HepG2 (cell line): ENCODE data around the gene C10orf90. TPM values are rescaled to one million over a fixed set of nuclear protein-coding genes. Genes with fewer than 3 reads are reported as not detected.

ENCODE experiments used
- KDM5A ChIP-seq: fragments of 200-600 bp; sonication (generic); IDR thresholded peaks from 2 replicates; pipeline ENCODE4 v1.7.0; 2018; ENCODE audit warnings: antibody characterized with exemption, mild to moderate bottlenecking, low read length, borderline replicate concordance
- NPAS2 ChIP-seq: sonication (generic); formaldehyde crosslinking; IDR thresholded peaks from 2 replicates; pipeline ENCODE4 v1.8.0; 2022; ENCODE audit warnings: mild to moderate bottlenecking, missing genetic modification reagents, borderline replicate concordance
- SMC3 ChIP-seq: IDR thresholded peaks from 2 replicates; pipeline ENCODE4 v1.6.1; 2011; ENCODE audit warnings: low read length, improper control_type of control experiment
- SOX5 ChIP-seq: IDR thresholded peaks from 2 replicates; pipeline ENCODE4 v1.6.1; 2016; ENCODE audit warnings: borderline replicate concordance
- SRSF4 ChIP-seq: fragments of 200-400 bp; formaldehyde crosslinking; IDR thresholded peaks from one replicate; pipeline ENCODE4 v1.6.1; 2018; ENCODE audit warnings: mild to moderate bottlenecking, low read depth, low read length, moderate library complexity; ENCODE audit not compliant: poor library complexity, severe bottlenecking
- polyA plus RNA-seq, 8 experiments: library from polyadenylated mRNA; depleted of rRNA in 3 of 8; stranded (reverse) in 7 of 8; unstranded in 1 of 8; fragments of >200 nt; fragmentation: Illumina TruSeq in 4 of 8; extraction: Trizol in 4 of 8; gene quantifications; 2 replicates each; pipeline versions ENCODE4 v1.2.1 to v1.2.3, GENCODE V29; 2011 to 2016; ENCODE audit warnings: low read depth in 4 of 8, missing spikeins in 1 of 8, mixed read lengths in 1 of 8; ENCODE audit not compliant: insufficient read depth in 1 of 8
- total RNA-seq, 5 experiments: library from RNA; depleted of rRNA; stranded (reverse); fragments of >200 nt; fragmentation: Illumina TruSeq; extraction: Trizol; gene quantifications; 2 replicates each; pipeline ENCODE4 v1.2.3, GENCODE V29; 2016; ENCODE audit warnings: low read depth in 1 of 5
- TF ChIP-seq, protein P1 (sequence below): sonication (generic); formaldehyde crosslinking; IDR thresholded peaks from 2 replicates; pipeline ENCODE4 v1.8.0; 2022; ENCODE audit warnings: missing genetic modification reagents, mild to moderate bottlenecking, inconsistent platforms, borderline replicate concordance
- TF ChIP-seq, protein P2 (sequence below): IDR thresholded peaks from 2 replicates; pipeline ENCODE4 v1.6.1; 2016; ENCODE audit warnings: low read depth, missing genetic modification reagents, missing compliant biosample characterization

Gene C10orf90
- total and polyA plus RNA-seq, 2 of the 13 experiments (the other 11 are each of a cell fraction or from before 2014, with no cell fraction given) = not detected

DNA sequence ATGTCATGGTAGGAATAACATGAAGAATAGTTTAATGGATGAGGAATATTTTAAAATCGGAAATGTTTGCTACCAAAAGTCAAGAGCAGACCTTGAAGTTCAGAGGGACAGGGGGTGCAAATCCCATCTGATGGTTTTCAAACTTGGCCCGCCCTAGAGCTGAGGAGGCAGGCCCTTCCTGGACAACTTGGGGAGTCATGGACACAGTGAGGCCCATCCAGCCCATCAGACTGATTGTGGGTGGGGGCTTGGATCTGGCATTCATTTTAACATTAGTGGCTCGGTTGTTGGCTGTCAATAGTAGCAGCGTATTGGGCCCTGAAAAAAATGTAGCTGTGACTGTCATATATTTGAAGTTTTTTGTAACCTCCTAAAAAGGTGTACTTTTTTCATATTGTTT, 2.0 kb downstream of the C10orf90 start (continued):
- TF ChIP-seq NPAS2 (CRISPR knock-in tag) (no peak), SMC3 (no peak), SOX5 (no peak), SRSF4 (no peak), KDM5A (no peak)
- TF ChIP-seq, protein P1, sequence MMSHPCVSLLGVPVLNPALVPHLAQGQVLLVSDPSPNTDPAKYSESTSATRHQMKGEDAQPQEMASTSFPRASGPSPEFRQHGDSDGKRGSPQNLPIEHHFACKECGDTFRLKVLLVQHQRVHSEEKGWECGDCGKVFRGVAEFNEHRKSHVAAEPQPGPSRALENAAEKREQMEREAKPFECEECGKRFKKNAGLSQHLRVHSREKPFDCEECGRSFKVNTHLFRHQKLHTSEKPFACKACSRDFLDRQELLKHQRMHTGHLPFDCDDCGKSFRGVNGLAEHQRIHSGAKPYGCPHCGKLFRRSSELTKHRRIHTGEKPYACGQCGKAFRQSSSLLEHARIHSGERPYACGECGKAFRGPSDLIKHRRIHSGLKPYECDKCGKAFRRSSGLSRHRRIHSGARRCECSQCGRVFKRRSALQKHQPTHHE (CRISPR knock-in tag) = no peak
- TF ChIP-seq, protein P2, sequence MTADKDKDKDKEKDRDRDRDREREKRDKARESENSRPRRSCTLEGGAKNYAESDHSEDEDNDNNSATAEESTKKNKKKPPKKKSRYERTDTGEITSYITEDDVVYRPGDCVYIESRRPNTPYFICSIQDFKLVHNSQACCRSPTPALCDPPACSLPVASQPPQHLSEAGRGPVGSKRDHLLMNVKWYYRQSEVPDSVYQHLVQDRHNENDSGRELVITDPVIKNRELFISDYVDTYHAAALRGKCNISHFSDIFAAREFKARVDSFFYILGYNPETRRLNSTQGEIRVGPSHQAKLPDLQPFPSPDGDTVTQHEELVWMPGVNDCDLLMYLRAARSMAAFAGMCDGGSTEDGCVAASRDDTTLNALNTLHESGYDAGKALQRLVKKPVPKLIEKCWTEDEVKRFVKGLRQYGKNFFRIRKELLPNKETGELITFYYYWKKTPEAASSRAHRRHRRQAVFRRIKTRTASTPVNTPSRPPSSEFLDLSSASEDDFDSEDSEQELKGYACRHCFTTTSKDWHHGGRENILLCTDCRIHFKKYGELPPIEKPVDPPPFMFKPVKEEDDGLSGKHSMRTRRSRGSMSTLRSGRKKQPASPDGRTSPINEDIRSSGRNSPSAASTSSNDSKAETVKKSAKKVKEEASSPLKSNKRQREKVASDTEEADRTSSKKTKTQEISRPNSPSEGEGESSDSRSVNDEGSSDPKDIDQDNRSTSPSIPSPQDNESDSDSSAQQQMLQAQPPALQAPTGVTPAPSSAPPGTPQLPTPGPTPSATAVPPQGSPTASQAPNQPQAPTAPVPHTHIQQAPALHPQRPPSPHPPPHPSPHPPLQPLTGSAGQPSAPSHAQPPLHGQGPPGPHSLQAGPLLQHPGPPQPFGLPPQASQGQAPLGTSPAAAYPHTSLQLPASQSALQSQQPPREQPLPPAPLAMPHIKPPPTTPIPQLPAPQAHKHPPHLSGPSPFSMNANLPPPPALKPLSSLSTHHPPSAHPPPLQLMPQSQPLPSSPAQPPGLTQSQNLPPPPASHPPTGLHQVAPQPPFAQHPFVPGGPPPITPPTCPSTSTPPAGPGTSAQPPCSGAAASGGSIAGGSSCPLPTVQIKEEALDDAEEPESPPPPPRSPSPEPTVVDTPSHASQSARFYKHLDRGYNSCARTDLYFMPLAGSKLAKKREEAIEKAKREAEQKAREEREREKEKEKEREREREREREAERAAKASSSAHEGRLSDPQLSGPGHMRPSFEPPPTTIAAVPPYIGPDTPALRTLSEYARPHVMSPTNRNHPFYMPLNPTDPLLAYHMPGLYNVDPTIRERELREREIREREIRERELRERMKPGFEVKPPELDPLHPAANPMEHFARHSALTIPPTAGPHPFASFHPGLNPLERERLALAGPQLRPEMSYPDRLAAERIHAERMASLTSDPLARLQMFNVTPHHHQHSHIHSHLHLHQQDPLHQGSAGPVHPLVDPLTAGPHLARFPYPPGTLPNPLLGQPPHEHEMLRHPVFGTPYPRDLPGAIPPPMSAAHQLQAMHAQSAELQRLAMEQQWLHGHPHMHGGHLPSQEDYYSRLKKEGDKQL = no peak
